MM.1S (cell line): ENCODE results near the gene CYP24A1.

Experiments used
- DNase-seq: peaks from one replicate; pipeline ENCODE4 v3.0.0-alpha.2; 2015
- H2AFZ ChIP-seq: fragments of 300-600 bp; sonication (generic); 2 replicates; pipeline ENCODE4 v1.6.0; 2016; ENCODE audit warnings: antibody characterized with exemption, low read length
- H3F3A ChIP-seq: fragments of 300-600 bp; sonication (generic); 2 replicates; pipeline ENCODE4 v1.6.1; 2016; ENCODE audit warnings: mild to moderate bottlenecking, antibody characterized with exemption, low read length, moderate library complexity, mixed read lengths; ENCODE audit not compliant: insufficient read depth
- H3K27ac ChIP-seq: fragments of 300-600 bp; sonication (generic); 2 replicates; pipeline ENCODE4 v1.5.1; 2016; ENCODE audit warnings: mild to moderate bottlenecking, low read length
- H3K27me3 ChIP-seq: fragments of 300-600 bp; sonication (generic); replicated peaks from 2 replicates; pipeline ENCODE4 v1.6.0; 2016; ENCODE audit warnings: low read length; ENCODE audit not compliant: insufficient read depth
- H3K36me3 ChIP-seq: fragments of 300-600 bp; sonication (generic); replicated peaks from 2 replicates; pipeline ENCODE4 v1.6.1; 2016; ENCODE audit warnings: mild to moderate bottlenecking, low read length, mixed read lengths; ENCODE audit not compliant: insufficient read depth
- H3K4me1 ChIP-seq: fragments of 300-600 bp; sonication (generic); 2 replicates; pipeline ENCODE4 v1.6.1; 2016; ENCODE audit warnings: low read length, mixed read lengths
- H3K4me2 ChIP-seq: fragments of 300-600 bp; sonication (generic); 2 replicates; pipeline ENCODE4 v1.6.0; 2016; ENCODE audit warnings: low read depth, low read length
- H3K4me3 ChIP-seq: fragments of 300-600 bp; sonication (generic); 2 replicates; pipeline ENCODE4 v1.5.1; 2016; ENCODE audit warnings: low read length, mixed read lengths
- H3K79me2 ChIP-seq: fragments of 300-600 bp; sonication (generic); 2 replicates; pipeline ENCODE4 v1.6.1; 2016; ENCODE audit warnings: mixed run types, low read length, mixed read lengths
- H3K9ac ChIP-seq: fragments of 300-600 bp; sonication (generic); 2 replicates; pipeline ENCODE4 v1.6.1; 2016; ENCODE audit warnings: low read length, mixed read lengths
- H3K9me2 ChIP-seq: fragments of 300-600 bp; sonication (generic); replicated peaks from 2 replicates; pipeline ENCODE4 v1.6.1; 2016; ENCODE audit warnings: mild to moderate bottlenecking, low read length, mixed read lengths; ENCODE audit not compliant: insufficient read depth
- H3K9me3 ChIP-seq: fragments of 300-600 bp; sonication (generic); replicated peaks from 2 replicates; pipeline ENCODE4 v1.6.1; 2016; ENCODE audit warnings: mild to moderate bottlenecking, low read length, mixed read lengths; ENCODE audit not compliant: insufficient read depth
- H4K20me1 ChIP-seq: fragments of 300-600 bp; sonication (generic); 2 replicates; pipeline ENCODE4 v1.6.1; 2016; ENCODE audit warnings: mild to moderate bottlenecking, low read length, moderate library complexity, mixed read lengths; ENCODE audit not compliant: insufficient read depth
- EZH2 ChIP-seq: fragments of 300-600 bp; sonication (generic); optimal IDR thresholded peaks from 2 replicates; pipeline ENCODE3; 2017; ENCODE audit warnings: low read depth, mild to moderate bottlenecking, antibody characterized with exemption, low read length, mixed read lengths
- EZH2phosphoT487 ChIP-seq: fragments of 300-600 bp; sonication (generic); IDR thresholded peaks from 2 replicates; pipeline ENCODE4 v1.6.1; 2018; ENCODE audit warnings: antibody characterized with exemption, low read length
- TF ChIP-seq, protein P1 (sequence below): fragments of 300-600 bp; sonication (generic); IDR thresholded peaks from 2 replicates; pipeline ENCODE4 v1.5.1; 2016; ENCODE audit warnings: antibody characterized with exemption, low read length, mixed read lengths

CYP24A1 gene

DNA sequence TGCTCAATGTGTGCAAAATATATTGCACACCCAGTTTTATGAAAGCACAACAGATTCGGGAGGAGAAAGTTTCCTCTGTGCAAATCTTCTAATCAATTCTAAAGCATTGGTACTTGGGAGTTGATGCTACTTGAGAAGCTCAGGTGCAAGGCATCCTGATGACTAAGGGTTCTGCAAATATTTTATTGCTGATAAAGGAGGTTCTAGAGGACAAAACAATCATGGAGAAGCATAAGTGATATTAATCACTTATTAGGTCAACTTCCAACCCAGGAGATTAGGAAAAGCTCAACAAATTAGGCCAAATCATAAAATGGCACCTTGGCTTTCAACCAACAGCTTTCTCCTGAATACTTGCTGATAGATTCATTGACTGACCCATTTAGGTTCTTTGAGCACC lies 27.1 kb downstream of the CYP24A1 start:
- Histone ChIP-seq H3K27ac (no peak overlapping the region), H3K9me2 (no peaks in the 10 kb centered on the region), H3K27me3 (no peaks in the 10 kb centered on the region), H3K4me1 (no peaks in the 10 kb centered on the region), H3K79me2 (no peaks in the 10 kb centered on the region), H3K9me3 (no peaks in the 10 kb centered on the region), H4K20me1 (no peaks in the 10 kb centered on the region), H3K4me3 (no peak overlapping the region), H2AFZ (no peak overlapping the region), H3K4me2 (no peak overlapping the region), H3K36me3 (no peaks in the 10 kb centered on the region), H3F3A (no peaks in the 10 kb centered on the region), H3K9ac (no peak overlapping the region)
- no peak for DNase-seq
- TF ChIP-seq EZH2phosphoT487 (no peak), EZH2 (no peak)
- TF ChIP-seq, protein P1, sequence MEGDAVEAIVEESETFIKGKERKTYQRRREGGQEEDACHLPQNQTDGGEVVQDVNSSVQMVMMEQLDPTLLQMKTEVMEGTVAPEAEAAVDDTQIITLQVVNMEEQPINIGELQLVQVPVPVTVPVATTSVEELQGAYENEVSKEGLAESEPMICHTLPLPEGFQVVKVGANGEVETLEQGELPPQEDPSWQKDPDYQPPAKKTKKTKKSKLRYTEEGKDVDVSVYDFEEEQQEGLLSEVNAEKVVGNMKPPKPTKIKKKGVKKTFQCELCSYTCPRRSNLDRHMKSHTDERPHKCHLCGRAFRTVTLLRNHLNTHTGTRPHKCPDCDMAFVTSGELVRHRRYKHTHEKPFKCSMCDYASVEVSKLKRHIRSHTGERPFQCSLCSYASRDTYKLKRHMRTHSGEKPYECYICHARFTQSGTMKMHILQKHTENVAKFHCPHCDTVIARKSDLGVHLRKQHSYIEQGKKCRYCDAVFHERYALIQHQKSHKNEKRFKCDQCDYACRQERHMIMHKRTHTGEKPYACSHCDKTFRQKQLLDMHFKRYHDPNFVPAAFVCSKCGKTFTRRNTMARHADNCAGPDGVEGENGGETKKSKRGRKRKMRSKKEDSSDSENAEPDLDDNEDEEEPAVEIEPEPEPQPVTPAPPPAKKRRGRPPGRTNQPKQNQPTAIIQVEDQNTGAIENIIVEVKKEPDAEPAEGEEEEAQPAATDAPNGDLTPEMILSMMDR: no peak

- no peaks in the 10 kb centered on the region for H3K9me2 ChIP-seq
- H3K4me1 ChIP-seq: no peaks in the 10 kb centered on the region
- no peak overlapping the region for H3K4me3 ChIP-seq
- no peaks in the 10 kb centered on the region for H3K79me2 ChIP-seq
- no peak overlapping the region for H3K27ac ChIP-seq
- no peaks in the 10 kb centered on the region for H3K27me3 ChIP-seq
- no peaks in the 10 kb centered on the region for H3K36me3 ChIP-seq
- H3K9ac ChIP-seq: no peak overlapping the region
- no peak for DNase-seq
- no peaks in the 10 kb centered on the region for H3F3A ChIP-seq
- TF ChIP-seq, protein P1: no peak
- no peak for TF ChIP-seq EZH2phosphoT487
- no peak for TF ChIP-seq EZH2
- H2AFZ ChIP-seq: no peak overlapping the region
- no peaks in the 10 kb centered on the region for H4K20me1 ChIP-seq
- H3K4me2 ChIP-seq: no peak overlapping the region
- H3K9me3 ChIP-seq: no peaks in the 10 kb centered on the region
These were observed 28.9 kb downstream of the CYP24A1 start for GRCh38 chr20:54144847-54145414.

- no peaks in the 10 kb centered on the region for H3K9me2 ChIP-seq
- no peak overlapping the region for H3K9ac ChIP-seq
- H3K4me2 ChIP-seq: no peak overlapping the region
- no peaks in the 10 kb centered on the region for H3K79me2 ChIP-seq
- H3K36me3 ChIP-seq: no peaks in the 10 kb centered on the region
- H2AFZ ChIP-seq: no peak overlapping the region
- no peak overlapping the region for H3K27ac ChIP-seq
- no peaks in the 10 kb centered on the region for H3K9me3 ChIP-seq
- no peak overlapping the region for H3K4me3 ChIP-seq
- H3K4me1 ChIP-seq: no peaks in the 10 kb centered on the region
- no peaks in the 10 kb centered on the region for H3K27me3 ChIP-seq
- no peaks in the 10 kb centered on the region for H4K20me1 ChIP-seq
- DNase-seq: no peak
- TF ChIP-seq EZH2 (no peak), EZH2phosphoT487 (no peak)
- TF ChIP-seq, protein P1: no peak
- no peaks in the 10 kb centered on the region for H3F3A ChIP-seq
These were observed 32.7 kb downstream of the CYP24A1 start for GRCh38 chr20:54140927-54141566.
